Endothelial cell of umbilical vein (primary cell): ENCODE data around the gene ARID1B. TPM values are rescaled to one million over a fixed set of nuclear protein-coding genes. Genes with fewer than 3 reads are reported as not detected.

Source experiments
- BruUV-seq: library from RNA; stranded (reverse); fragments of 400-500 nt; replicated peaks from 2 replicates; lab custom pipeline; 2021; lab: Mats Ljungman, UMichigan
- CTCF ChIA-PET: fragments of 300-600, 350-600 bp; sonication (Branson Sonifier 250); formaldehyde crosslinking; loops from one replicate; lab custom pipeline; 2021; ENCODE audit warnings: antibody characterized with exemption, inconsistent platforms; lab: Charles Lee
- POLR2A ChIA-PET: fragments of 300-600, 350-600 bp; sonication (Branson Sonifier 250); formaldehyde crosslinking; loops from one replicate; lab custom pipeline; 2021; ENCODE audit warnings: antibody characterized with exemption, inconsistent platforms; lab: Charles Lee
- DNase-seq: peaks from one replicate; pipeline ENCODE4 v3.0.0-alpha.2; 2011; ENCODE audit warnings: low read depth, low spot score
- FAIRE-seq: peaks from 2 replicates; lab custom pipeline; 2011; peaks lifted over from hg19 to GRCh38; lab: Jason Lieb, UNC
- H2AFZ ChIP-seq: 2 replicates; pipeline ENCODE4 v1.6.0; 2012; ENCODE audit warnings: low read depth, low read length, control low read depth, inconsistent platforms
- H3K27ac ChIP-seq: 2 replicates; pipeline ENCODE4 v1.5.1; 2011; ENCODE audit warnings: low read depth, mild to moderate bottlenecking, control low read depth, low read length, moderate library complexity; ENCODE audit not compliant: insufficient read depth
- H3K27me3 ChIP-seq, 2 experiments: 2 replicates each; pipeline versions ENCODE4 v1.6.0 to v1.6.1; 2011; ENCODE audit warnings: low read length in 2 of 2, mixed read lengths in 1 of 2; ENCODE audit not compliant: control insufficient read depth in 2 of 2, insufficient read depth in 2 of 2
- H3K36me3 ChIP-seq, 2 experiments: 2 replicates in 1 of 2; 3 replicates in 1 of 2; pipeline ENCODE4 v1.5.1; 2011; ENCODE audit warnings: low read length in 2 of 2, mild to moderate bottlenecking in 1 of 2, moderate library complexity in 1 of 2; ENCODE audit not compliant: control insufficient read depth in 2 of 2, insufficient read depth in 2 of 2; ENCODE audit errors: extremely low read depth in 1 of 2
- H3K4me1 ChIP-seq: 3 replicates; pipeline ENCODE4 v1.5.1; 2011; ENCODE audit warnings: mild to moderate bottlenecking, low read length; ENCODE audit not compliant: control insufficient read depth, insufficient read depth; ENCODE audit errors: extremely low read depth
- H3K4me2 ChIP-seq: 2 replicates; pipeline ENCODE4 v1.6.1; 2011; ENCODE audit warnings: low read length, control low read depth, mixed read lengths; ENCODE audit not compliant: insufficient read depth
- H3K4me3 ChIP-seq, 3 experiments: fragments of 200-600 bp in 1 of 3; sonication (generic), shearing (Covaris generic) in 1 of 3; replicated peaks in 1 of 3; 2 replicates each; pipeline ENCODE4 v1.5.1; 2011 to 2016; ENCODE audit warnings: control low read depth in 3 of 3, low read length in 3 of 3, mild to moderate bottlenecking in 2 of 3, inconsistent platforms in 1 of 3, low read depth in 1 of 3, moderate library complexity in 1 of 3; ENCODE audit not compliant: insufficient read depth in 1 of 3
- H3K79me2 ChIP-seq: 2 replicates; pipeline ENCODE4 v1.6.0; 2012; ENCODE audit warnings: low read length, inconsistent platforms; ENCODE audit not compliant: control insufficient read depth, insufficient read depth
- H3K9ac ChIP-seq: replicated peaks from 2 replicates; pipeline ENCODE3; 2011; ENCODE audit warnings: low read length, control low read depth; ENCODE audit not compliant: insufficient read depth; ENCODE audit errors: extremely low read depth
- H3K9me1 ChIP-seq: replicated peaks from 3 replicates; pipeline ENCODE4 v1.6.0; 2011; ENCODE audit warnings: mild to moderate bottlenecking, low read length; ENCODE audit not compliant: control insufficient read depth, insufficient read depth; ENCODE audit errors: extremely low read depth
- H3K9me3 ChIP-seq: replicated peaks from 2 replicates; pipeline ENCODE4 v1.5.1; 2012; ENCODE audit warnings: low read length, inconsistent platforms; ENCODE audit not compliant: control insufficient read depth, insufficient read depth
- H4K20me1 ChIP-seq: replicated peaks from 2 replicates; pipeline ENCODE3; 2011; ENCODE audit warnings: mild to moderate bottlenecking, low read length; ENCODE audit not compliant: control insufficient read depth, insufficient read depth; ENCODE audit errors: extremely low read depth
- EZH2 ChIP-seq: IDR thresholded peaks from 2 replicates; pipeline ENCODE4 v1.6.1; 2012; ENCODE audit warnings: borderline replicate concordance, low read depth, mild to moderate bottlenecking, moderate library complexity, low read length, inconsistent platforms; ENCODE audit not compliant: severe bottlenecking
- FOS ChIP-seq: IDR thresholded peaks from 2 replicates; pipeline ENCODE4 v1.6.1; 2011; ENCODE audit warnings: mild to moderate bottlenecking, low read length, moderate library complexity, borderline replicate concordance; ENCODE audit not compliant: insufficient read depth
- JUN ChIP-seq: IDR thresholded peaks from 2 replicates; pipeline ENCODE4 v1.6.1; 2011; ENCODE audit warnings: borderline replicate concordance, low read depth; ENCODE audit not compliant: insufficient read length, insufficient read depth
- MAX ChIP-seq: IDR thresholded peaks from 2 replicates; pipeline ENCODE4 v1.6.1; 2011; ENCODE audit not compliant: insufficient read depth, insufficient read length
- MYC ChIP-seq: IDR thresholded peaks from one replicate; pipeline ENCODE4 v1.6.1; 2011; ENCODE audit warnings: mild to moderate bottlenecking, low read depth, low read length
- dilution Hi-C: fragments of 300-500 bp; cut with MboI; formaldehyde crosslinking; loops from one replicate; pipeline ENCODE4 v1.15.0; 2019; ENCODE audit warnings: low sequenced_read_pairs; ENCODE audit not compliant: extremely low pct_ligation_motif_present
- intact Hi-C: fragments of 100-400 bp; cut with micrococcal nuclease; formaldehyde crosslinking; loops from one replicate; pipeline ENCODE4 v1.10.0; 2022
- polyA plus RNA-seq, 4 experiments: library from polyadenylated mRNA; depleted of rRNA in 3 of 4; stranded (reverse) in 3 of 4; unstranded in 1 of 4; fragments of >200 nt; gene quantifications; 2 replicates each; pipeline versions ENCODE4 v1.2.1 to v1.2.3, GENCODE V29; 2011 to 2012; ENCODE audit warnings: missing spikeins in 1 of 4
- total RNA-seq: library from RNA; stranded (reverse); gene quantifications from 2 replicates; pipeline ENCODE4 v1.2.3, GENCODE V29; 2021
- TF ChIP-seq, protein P1 (sequence below), 2 donors: IDR thresholded peaks; 1 replicate in 1 of 2; 2 replicates in 1 of 2; pipeline ENCODE4 v1.5.1; 2011; ENCODE audit warnings: low read length in 2 of 2, mild to moderate bottlenecking in 2 of 2, moderate library complexity in 2 of 2, control low read depth in 1 of 2, inconsistent platforms in 1 of 2, low read depth in 1 of 2; ENCODE audit not compliant: insufficient read depth in 1 of 2; ENCODE audit errors: extremely low read depth in 1 of 2

The ARID1B gene
- total and polyA plus RNA-seq, 2 donors (not counting 3 experiments of a cell fraction or from before 2014, with no cell fraction given) = 21.8 to 89.5 TPM

DNA sequence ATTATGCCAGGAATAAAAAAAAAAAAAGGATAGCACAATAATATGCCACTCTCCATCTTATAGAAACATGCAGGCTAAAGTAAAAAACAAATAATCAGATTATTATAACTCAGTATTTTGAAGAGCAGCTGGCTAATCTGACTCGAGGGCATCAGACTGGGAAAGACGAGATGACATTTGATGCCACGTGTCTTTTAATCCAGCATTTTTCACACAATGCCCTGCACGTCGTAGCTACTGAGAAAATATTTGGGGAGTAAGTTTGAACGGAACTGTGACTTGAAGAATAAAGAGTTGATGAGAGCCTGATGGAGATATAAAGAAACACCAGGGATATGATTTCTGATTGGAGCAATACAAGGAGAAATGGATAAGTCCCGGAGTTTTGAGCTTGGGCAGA is 237.7 kb downstream of the ARID1B start:
- no peaks in the 10 kb centered on the region for H3K9me3 ChIP-seq
- ChIA-PET CTCF (interaction anchor here (1.6 kb wide), 1 partner anchor 31 kb away, joined by 4 read pairs; no protein-coding TSS in a partner anchor), POLR2A (interaction anchor here (0.7 kb wide), 1 partner anchor 221 kb away, joined by 4 read pairs; no protein-coding TSS in a partner anchor)
- no peak overlapping the region for H2AFZ ChIP-seq
- no peak for FAIRE-seq
- intact Hi-C loops = no loop called here
- peaks cover 10% of the 10 kb centered on the region for H3K4me1 ChIP-seq
- H3K9me1 ChIP-seq = no peaks in the 10 kb centered on the region
- no peak overlapping the region for H3K27ac ChIP-seq
- H3K36me3 ChIP-seq = no peaks in the 10 kb centered on the region
- no peak for TF ChIP-seq EZH2
- TF ChIP-seq JUN = no peak
- TF ChIP-seq FOS = no peak
- no peak for TF ChIP-seq MYC
- TF ChIP-seq MAX = no peak
- TF ChIP-seq, protein P1, sequence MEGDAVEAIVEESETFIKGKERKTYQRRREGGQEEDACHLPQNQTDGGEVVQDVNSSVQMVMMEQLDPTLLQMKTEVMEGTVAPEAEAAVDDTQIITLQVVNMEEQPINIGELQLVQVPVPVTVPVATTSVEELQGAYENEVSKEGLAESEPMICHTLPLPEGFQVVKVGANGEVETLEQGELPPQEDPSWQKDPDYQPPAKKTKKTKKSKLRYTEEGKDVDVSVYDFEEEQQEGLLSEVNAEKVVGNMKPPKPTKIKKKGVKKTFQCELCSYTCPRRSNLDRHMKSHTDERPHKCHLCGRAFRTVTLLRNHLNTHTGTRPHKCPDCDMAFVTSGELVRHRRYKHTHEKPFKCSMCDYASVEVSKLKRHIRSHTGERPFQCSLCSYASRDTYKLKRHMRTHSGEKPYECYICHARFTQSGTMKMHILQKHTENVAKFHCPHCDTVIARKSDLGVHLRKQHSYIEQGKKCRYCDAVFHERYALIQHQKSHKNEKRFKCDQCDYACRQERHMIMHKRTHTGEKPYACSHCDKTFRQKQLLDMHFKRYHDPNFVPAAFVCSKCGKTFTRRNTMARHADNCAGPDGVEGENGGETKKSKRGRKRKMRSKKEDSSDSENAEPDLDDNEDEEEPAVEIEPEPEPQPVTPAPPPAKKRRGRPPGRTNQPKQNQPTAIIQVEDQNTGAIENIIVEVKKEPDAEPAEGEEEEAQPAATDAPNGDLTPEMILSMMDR (IDR thresholded peaks at IDR 0.05; ENCODE audit: extremely low read depth in 1 of 2, insufficient read depth in 1 of 2, low read depth in 1 of 2, low read length in 2 of 2) = no peak
- DNase-seq = no peak
- H3K9ac ChIP-seq = no peak overlapping the region
- no peaks in the 10 kb centered on the region for H3K27me3 ChIP-seq
- no TSS peak for BruUV-seq
- peaks cover 49% of the 10 kb centered on the region for H3K79me2 ChIP-seq
- peaks cover 3% of the 10 kb centered on the region for H4K20me1 ChIP-seq
- no peak overlapping the region for H3K4me2 ChIP-seq
- H3K4me3 ChIP-seq = no peak overlapping the region
- dilution Hi-C loops = no loop called here
